ENCODE data around the gene NMT1.
A peak's percentile ranks its signal among the peaks of the same experiment; 100 is the strongest.
"Not testable (repeated sequence)": the region's sequence is repeated elsewhere in the genome, so short reads cannot be mapped to it uniquely, and the experiment has no call there.

Gene NMT1

DNA sequence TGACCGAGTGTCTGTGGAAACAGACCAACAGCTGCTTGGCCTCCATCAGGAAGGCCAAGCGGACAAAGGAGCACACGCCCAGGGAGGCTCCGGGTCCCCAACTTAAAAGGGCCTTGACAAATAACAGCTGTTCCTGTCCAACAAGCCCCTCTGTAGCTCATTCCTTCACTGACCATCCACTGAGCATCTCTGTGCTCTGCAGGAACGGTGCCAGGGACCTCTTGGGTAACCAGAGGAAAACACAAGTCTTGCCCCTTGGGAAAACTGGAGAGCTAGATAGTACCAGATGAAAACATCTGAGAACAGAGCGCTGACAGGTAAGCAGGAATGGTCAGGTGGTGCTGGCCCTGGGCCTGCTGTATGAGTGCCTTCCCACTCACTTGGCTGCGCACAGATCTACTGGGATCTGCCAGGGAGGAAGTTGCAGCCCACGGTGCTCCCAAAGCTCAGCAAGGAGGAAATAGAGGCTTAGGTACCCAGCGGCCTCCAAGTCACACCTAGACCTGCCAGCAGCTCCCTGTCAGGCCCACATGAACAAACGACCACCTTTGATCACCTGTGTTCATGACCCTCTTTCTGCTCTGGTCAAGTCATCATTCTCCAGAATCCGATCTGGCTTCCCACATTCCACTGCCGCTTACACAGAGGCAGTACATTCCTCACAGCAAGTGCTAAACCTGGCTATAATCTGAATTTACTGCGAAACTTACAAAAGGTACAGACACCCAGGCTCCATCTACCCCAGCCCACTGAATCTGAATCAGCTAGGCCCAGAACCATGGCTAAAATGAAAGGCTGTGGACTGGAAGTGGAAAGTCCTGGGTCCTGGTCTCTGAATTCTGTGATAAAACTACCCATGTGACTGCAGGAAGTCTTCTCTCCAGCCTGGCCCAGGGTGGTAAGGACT is 22.1 kb upstream of the NMT1 start:
- no peak for DNase-seq

DNA sequence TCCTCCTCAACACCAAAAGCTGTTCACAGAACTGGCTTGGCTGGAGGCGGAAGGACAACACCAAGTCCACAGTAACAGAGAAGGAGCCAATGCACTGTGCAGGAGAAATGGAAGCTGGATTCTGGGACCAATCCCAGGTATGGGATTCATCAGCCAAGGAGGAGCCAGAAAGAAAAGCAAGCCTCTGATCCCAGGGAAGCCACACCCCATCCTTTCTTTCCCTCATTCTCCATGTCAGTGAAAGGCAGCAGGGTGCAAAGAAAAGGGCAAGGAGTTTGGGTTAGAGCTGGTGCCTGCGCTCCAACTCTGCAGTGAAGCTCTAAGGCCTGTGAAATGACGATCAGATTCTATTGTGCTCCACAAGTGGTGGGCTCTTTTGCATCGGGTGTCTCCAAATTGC is 20.7 kb upstream of the NMT1 start:
- no peak for DNase-seq

DNA sequence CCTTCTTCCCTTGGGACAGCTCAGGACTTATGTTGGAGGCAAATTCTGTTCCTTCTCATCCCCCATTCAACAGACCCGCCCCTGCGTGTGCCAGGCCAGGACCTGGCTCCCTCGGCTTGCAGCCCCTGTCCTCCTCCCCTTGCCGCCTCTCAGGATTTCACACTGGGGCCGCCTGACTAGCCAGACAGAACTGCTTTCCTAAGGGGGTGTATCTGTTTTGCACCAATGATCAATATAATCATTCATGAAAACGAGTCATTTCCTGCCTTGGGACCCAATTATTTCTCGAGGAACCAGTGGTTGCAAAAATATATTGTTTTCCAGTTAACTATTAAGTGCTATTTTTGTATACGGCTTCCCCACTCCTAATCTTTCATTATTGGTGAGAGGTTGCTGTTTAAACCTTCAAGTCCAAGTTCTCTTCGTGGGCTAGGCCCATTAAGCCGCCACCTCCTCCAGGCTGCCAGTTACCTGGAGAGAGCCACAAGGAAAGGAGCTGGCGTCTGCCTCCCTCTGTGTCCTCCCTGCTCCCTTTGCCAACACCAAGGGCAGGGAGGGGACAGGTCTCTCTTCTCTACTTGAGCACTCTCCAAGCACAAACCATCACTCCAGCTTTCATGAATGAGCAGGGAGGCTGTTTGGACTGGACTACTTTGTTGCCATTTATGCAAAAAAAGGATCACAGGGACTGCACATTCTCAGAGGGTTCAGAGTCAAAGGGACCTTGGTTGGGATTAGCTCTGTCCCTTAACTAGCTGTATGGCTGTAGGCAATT is 18.6 kb upstream of the NMT1 start:
- no peak for DNase-seq

DNA sequence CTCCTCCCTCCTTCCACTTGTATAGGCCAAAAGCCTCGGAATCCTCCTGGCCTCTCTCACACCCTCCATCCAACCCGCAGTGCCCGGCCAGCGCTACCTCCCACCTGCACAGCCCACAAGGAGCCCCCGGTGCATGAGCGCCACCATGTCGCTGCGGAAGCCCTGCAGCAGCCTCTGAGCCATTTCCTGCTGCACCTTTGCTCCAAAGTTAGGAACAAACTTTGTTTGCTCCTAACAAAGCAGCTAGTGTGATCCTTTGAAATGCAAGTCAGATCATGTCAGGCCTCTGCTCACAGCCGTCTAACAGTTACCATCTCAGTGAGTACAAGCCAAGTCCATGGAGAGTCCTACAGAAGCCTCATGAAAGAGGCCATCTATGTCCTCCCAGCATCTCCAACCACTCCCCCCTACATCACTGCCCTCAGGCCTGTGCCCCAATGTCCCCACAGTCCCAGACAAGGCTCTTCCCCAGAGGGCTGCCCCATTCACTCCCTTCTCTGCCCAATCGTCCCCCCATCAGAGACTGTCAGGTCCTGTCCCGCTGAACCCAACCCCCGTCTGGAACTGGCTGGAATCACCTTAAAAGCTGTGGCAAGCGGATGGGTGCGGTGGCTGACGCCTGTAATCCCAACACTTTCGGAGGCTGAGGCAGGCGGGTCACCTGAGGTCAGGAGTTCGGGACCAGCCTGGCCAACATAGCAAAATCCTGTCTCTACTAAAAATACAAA is 17.1 kb upstream of the NMT1 start:
- no peak for DNase-seq

DNA sequence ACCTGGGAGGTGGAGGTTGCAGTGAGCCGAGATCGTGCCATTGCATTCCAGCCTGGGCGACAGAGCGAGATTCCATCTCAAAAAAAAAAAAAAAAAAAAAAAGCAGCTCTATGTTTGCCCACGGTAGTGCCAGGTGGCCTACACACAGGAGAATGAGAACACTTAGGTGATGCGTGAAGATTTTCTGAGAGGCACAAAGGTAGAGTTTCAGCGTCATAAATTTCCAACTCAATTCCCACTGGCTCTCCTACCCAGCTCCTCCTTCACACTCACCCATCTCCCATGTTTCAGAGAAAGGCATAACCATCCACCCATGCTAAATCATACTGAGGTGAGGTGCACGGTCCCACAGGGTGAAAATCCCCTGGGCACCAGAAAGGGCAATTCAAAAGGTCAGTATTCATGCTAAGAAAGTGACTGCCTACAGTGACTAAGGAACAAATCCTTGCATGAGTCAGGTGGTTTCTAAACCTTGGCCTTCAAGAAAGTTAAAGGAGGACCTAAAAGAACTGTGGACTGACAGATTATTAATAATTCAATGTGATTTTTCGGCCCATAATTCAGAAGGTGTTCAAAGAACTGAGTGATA is 14.5 kb upstream of the NMT1 start:
- no peak for DNase-seq

DNA sequence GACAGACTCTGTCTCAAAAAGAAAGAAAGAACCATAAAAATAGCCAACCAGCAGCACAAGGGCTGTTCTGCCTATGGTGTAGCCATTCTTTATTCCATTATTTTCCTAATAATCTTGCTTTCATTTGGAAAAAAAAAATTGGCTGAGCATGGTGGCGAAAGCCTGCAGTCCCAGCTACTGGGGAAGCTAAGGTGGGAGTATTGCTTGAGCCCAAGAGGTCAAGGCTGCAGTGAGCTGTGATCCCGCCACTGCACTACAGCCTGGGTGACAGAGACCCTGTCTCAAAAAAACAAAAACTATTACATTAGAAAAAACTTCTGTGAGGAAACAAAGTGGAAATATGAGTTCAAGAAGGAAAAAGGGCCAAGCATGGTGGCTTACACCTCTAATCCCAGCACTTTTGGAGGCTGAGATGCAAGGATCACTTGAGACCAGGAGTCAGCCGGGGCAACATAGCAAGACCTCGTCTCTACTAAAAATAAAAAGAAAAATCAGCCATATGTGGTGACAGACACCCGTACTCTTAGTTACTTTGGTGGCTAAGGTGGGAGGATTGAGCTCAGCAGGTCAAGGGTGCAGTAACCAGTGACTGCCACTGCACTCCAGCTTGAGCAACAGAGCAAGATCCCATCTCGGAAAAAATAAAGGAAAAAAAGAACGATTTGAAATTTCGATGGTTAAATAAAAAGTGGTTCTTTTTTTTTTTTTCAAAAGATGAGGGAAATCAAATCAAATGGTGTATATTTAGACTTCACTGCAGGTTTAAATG is 12.1 kb upstream of the NMT1 start:
- DNase-seq, result no peak

DNA sequence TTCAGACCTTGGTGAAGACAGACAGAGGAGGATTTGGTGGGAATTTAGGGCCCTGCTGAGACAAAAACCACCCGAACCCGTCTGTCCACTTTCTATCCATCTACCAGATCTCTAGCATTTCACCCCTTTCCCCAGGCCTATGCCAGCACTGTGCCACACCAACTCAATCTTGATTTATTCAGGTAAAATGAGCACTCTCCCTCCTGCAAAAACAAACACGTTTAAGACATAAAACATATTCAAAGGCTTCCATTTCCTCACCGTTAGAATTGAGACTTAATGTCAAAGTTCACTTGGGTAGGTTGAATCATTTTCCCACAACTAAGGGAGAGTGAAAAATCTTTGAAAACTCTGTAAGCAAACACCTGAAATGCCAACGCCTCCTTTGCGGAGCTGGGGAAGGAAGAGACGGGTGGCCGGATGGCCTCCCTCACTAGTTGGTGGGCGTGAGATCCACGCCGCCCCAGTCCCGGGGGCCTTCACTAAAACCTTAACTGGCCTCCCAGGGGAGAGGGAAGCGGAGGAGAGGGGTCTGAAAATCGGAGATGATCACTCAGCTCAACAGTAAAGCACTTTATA is 10.5 kb upstream of the NMT1 start:
- no peak for DNase-seq

DNA sequence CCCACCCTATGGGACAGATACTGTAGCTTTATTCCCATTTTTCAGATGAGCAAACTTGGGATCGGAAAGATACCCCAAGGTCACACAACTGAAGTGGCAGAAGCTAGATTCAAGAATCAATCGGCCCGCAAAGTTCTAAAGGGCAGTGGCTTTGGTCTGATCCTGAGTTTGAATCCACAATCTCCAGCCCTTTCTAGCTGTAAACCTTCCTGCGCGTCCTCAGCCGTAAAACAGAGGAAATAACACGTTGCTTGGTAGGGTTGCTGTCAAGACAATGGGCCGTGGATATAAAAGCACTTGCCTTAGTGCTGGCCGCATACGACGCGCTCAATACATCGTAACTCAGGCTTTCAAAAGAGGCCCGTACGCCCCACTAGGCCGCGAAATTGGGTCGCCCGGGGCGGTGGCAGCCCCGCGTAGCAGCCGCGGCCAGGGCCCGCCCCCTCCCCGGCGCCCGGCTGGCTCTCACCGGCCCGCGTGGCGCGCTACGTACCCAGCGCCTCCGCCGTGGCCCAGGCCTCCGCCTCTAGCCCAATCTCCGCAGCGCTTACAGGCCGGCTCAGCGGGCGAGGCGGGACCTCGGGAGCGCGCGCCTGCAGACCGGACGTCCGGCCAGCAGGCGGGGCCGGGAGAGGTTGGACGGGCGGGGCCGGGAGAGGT is 9.9 kb upstream of the NMT1 start, which contains the start of gene DCAKD:
Gene DCAKD, minus strand, starts transcription at position 573 of the 660 bp plus-strand sequence. CDS start 16,747 bp downstream, outside the sequence.
- DNase-seq, result peak; percentile 94

DNA sequence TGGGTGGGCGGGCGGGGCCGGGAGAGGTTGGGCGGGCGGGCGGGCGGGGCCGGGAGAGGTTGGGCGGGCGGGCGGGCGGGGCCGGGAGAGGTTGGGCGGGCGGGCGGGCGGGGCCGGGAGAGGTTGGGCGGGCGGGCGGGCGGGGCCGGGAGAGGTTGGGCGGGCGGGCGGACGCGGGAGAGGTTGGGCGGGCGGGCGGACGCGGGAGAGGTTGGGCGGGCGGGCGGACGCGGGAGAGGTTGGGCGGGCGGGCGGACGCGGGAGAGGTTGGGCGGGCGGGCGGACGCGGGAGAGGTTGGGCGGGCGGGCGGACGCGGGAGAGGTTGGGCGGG is 9.4 kb upstream of the NMT1 start:
- DNase-seq, result not testable (repeated sequence)

DNA sequence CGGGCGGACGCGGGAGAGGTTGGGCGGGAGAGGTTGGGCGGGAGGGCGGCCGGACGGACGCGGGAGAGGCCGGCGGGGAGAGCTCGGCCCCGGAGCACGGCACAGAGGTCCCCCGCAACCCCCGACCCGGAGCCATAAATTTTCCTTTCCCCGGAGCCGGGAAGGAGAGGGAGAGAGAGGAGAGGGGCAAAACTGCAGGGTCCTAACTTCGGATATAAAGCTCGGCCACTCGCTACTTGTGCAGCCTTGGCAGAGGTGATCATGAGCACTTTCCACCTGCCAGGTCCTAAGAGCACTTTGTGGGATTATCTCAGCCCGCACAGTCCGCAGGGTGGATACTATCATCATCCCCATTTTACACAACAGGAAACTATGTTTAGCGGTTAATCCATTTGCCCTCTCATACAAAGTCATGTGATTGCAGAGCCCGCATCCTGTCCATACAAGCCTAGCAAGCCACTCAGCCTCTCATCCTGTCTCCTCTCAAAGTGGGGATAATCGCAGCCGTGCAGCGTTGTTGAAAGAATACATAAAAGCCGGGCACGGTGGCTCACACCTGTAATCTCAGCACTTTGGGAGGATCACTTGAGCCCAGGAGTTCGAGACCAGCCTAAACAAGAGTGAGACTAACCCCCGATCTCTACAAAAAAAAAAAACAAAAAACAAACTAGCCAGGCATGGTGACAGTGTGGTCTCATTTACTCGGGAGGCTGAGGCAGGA is 8.9 kb upstream of the NMT1 start:
- DNase-seq, result no peak

DNA sequence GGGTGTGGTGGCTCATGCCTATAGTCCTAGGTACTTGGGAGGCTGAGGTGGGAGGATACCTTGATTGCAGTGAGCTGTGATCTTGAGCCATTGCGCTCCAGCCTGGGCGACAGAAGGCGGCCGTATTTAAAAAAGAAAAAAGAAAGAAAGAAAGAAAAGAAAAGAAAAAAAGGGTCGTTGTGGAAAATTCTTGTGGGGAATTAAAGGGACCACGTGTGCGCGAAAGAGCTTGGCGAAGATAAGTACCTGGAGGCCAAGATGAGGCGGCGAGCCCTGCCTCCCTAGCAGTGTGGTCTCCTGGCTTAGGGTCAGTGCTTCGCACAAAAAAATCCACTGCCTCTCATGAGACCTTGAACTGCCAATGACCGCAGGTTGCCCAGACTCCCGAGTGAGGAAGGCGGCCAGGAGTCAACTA is 728 bp upstream of the NMT1 start:
- DNase-seq, result peak; percentile 47

DNA sequence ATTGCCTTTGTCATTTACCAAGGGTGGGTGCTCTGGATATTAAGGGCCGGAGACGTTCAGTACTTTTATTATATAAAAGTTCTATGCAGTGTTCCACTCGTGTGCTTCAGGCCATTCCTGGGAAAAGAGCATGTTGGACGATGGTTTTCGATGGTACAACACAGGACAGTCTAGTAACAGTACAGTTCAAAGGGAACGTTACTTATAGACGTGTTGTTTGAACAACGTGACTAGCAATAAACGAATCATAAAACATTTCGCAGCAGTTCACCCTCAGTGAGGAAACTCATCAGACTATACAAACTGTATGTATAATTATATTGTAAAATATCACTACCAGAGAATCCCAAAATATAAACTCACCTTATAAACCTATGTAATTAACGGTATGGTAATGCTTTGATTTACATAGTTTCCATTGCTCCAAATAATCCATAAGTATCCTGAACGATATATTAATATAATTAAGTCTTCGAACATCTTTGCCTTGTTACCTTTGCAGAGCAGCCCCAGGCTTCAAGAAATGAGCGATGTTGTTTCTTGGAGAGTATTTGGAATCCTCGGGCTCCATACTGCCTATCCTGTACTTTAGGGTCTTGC is 589 bp downstream of the NMT1 start:
- DNase-seq, result no peak

DNA sequence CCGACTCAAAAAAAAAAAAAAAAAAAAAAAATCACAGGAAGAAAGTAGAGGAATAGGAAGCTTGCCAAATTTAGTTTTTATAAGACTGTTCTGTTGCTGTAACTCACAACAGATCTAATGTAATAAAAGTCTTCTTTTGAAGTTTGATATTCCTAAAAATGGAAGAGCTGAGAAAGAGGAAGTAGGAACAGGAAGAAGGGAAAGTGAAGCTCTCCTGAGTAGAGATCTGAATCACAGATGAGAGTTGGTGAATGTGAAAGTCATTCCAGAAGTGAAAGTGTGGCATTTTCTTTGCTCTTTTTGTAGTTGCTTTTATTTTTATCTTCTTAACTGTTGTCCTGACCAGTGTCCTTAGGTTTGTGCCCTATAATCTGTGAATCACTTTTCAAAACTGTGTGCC is 2.1 kb downstream of the NMT1 start:
- no peak for DNase-seq

DNA sequence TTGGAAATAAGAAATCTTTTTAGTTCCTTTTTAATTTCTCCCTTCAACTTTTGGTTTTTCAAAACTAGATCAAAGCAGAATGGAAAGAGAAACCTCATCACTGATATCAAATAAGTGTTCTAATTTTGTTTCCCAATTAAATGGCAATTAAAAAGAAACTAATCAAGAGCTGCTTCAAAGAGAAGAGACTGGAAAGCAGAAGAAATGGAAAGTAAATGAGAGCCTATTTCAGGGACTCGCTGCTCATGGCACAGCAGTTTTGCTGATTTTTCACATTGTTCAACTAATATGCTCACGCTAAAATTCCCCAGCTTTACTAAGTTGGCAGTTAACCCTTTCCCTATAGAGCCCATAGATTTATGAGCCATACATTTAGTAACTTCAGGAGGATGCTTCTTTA is 6.5 kb downstream of the NMT1 start:
- no peak for DNase-seq

DNA sequence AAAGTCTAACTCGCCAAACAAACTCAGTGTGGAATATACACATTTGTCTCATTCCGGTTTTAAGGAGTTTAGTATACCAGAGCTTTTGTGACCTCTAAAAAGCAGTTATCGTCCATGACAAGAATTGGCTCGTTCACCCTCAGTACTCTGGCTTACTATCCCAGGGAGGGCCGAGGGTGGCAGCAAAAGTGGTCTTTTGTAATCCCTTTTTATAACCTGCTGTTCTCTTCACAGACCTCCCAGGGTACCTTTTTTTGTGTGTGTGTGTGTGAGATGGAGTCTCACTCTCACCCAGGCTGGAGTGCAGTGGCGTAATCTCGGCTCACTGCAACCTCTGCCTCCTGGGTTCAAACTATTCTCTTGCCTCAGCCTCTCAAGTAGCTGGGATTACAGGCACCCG is 8.9 kb downstream of the NMT1 start:
- DNase-seq, result no peak

DNA sequence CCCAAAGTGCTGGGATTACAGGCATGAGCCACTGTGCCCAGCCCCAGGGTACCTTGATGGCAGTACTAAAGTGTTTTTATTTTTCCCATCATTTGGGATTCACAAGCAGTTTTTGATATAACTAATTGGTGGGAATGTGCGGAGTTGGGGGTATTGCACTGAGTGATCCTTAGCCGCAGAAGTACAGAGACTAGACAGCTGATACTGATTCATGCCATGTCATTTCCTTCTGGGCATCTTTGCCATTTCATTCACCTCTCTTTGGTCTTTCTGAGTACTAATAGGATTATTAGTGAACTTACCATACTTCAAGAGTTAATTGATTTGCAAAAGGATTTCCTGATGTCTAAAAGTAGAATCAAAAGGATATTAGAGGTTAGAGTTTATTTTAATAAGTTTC is 9.7 kb downstream of the NMT1 start:
- no peak for DNase-seq

DNA sequence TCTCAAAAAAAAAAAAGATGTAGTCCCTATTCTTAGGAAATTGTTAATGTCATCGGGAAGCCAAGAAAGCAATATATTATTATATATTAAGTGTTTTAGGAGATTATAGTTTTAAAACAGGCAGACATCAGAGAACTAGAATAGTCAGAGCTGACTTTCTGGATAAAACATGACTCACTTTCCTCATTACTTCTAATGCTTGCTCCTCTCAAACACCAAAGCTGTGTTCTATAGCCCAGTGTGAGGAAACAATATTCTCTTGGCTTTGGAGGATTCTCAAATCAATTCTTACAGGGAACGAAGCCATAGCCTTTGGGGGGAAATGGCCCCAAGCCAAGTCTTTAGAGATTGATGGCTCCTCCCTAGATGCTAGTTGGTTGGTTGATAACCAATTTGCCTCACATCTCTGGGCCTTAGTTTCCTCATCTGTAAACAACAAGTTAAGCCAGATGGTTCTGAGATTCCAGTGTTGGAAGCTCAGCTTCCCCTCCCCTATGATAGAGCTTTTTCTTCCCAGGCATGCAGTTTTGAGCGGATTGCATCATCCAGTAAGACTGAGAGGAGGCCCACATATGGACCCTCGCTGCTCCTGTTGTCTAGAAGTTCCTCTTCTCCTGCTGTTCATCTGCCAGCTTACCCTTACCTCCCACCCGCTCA is 12.4 kb downstream of the NMT1 start:
- no peak for DNase-seq

DNA sequence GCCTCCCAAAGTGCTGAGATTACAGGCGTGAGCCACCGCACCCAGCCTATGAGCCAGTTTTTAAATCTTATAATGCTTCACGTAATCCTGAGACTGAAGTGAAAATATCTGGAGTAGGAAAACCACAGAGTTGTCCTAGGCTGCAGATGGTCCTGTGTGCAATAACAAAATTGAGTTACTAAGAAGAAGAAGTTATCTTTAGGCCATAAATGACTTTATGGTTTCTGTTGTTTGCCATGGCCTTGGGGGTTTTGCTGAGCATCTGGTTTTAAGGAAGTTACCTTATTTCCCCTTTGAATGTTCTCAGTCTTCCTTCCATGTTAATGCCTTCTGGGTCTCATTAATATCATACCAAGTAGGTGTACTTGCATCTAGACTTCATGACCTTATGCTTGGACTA is 16.5 kb downstream of the NMT1 start:
- DNase-seq, result no peak

DNA sequence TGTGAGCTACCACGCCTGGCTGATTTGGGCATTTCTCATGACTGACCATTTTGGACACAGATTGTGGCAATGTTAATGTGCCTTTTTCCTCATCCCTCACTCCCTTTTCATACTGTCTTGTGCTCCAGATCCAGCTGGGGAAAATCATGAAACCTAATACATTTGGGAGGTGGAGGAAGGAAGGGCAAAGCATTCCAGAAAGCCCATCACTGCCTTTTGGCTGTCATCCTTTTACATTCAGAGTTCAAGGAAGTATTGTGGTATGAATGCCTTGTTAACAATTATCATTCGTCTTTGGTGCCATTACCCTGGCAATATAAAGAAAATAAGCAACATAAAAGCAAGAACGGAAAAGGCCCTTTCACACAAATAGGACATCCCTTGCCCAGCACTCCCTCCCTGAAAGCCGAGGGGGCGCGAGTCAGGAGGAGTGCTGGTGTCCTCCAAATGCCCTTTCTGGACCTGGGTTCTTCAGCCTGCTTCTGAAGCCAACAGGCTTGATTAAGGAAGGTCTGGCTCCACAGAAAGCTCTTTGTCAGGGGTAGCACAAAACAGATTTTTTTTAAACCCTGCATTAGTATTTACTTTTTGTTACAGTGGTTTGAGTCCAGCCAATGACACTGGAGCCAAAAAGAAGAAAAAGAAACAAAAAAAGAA is 20.1 kb downstream of the NMT1 start:
- DNase-seq, result no peak
